SK-N-SH (cell line): Measurements from ENCODE around the gene ROS1. TPM values are rescaled to one million over a fixed set of nuclear protein-coding genes. Genes with fewer than 3 reads are reported as not detected.

Source experiments
- CTCF ChIA-PET: fragments of 300-600, 350-600 bp; formaldehyde crosslinking; extraction: SDS; loops from one replicate; lab custom pipeline; 2021; lab: Yijun Ruan, JAX
- POLR2A ChIA-PET: fragments of 350-600 bp; sonication (Branson Sonifier 250); formaldehyde crosslinking; extraction: SDS; loops from one replicate; lab custom pipeline; 2020; ENCODE audit warnings: antibody characterized with exemption, inconsistent platforms; lab: Yijun Ruan, JAX
- DNase-seq: peaks from one replicate; pipeline ENCODE4 v3.0.0; 2012
- H2AFZ ChIP-seq: fragments of 200-600 bp; sonication (generic); 2 replicates; pipeline ENCODE4 v1.8.1; 2016; ENCODE audit warnings: antibody characterized with exemption, mild to moderate bottlenecking, low read depth
- H3F3A ChIP-seq: fragments of 200-600 bp; sonication (generic); replicated peaks from 2 replicates; pipeline ENCODE3; 2016; ENCODE audit warnings: antibody characterized with exemption, mild to moderate bottlenecking; ENCODE audit not compliant: insufficient read depth
- H3K27ac ChIP-seq, 2 experiments: fragments of 200-500 bp in 1 of 2; fragments of 200-600 bp in 1 of 2; sonication (Bioruptor generic) in 1 of 2; sonication (generic), shearing (Covaris generic) in 1 of 2; 2 replicates each; pipeline versions ENCODE4 v1.5.1 to v1.6.1; 2014 to 2016; ENCODE audit warnings: low read depth in 2 of 2, inconsistent platforms in 1 of 2, low read length in 1 of 2, mild to moderate bottlenecking in 1 of 2, mixed read lengths in 1 of 2
- H3K27me3 ChIP-seq: fragments of 200-600 bp; sonication (generic), shearing (Covaris generic); 2 replicates; pipeline ENCODE4 v1.6.1; 2016; ENCODE audit warnings: mixed run types; ENCODE audit not compliant: insufficient read depth
- H3K36me3 ChIP-seq, 2 experiments: fragments of 200-500 bp in 1 of 2; fragments of 200-600 bp in 1 of 2; sonication (Bioruptor generic) in 1 of 2; sonication (generic) in 1 of 2; replicated peaks in 1 of 2; 2 replicates each; pipeline versions ENCODE3 to v1.5.1; 2014 to 2016; ENCODE audit warnings: low read length in 1 of 2, mild to moderate bottlenecking in 1 of 2; ENCODE audit not compliant: insufficient read depth in 2 of 2, control insufficient read depth in 1 of 2
- H3K4me1 ChIP-seq, 2 experiments: fragments of 200-500 bp in 1 of 2; fragments of 200-600 bp in 1 of 2; sonication (Bioruptor generic) in 1 of 2; sonication (generic), shearing (Covaris generic) in 1 of 2; 2 replicates each; pipeline versions ENCODE4 v1.5.1 to v1.6.1; 2014 to 2016; ENCODE audit warnings: low read depth in 1 of 2, low read length in 1 of 2, mixed run types in 1 of 2; ENCODE audit not compliant: insufficient read depth in 2 of 2, control insufficient read depth in 1 of 2
- H3K4me2 ChIP-seq: fragments of 200-600 bp; sonication (generic), shearing (Covaris generic); 2 replicates; pipeline ENCODE4 v1.6.1; 2017; ENCODE audit warnings: mixed run types
- H3K4me3 ChIP-seq, 2 experiments: fragments of 200-500 bp in 1 of 2; fragments of 200-600 bp in 1 of 2; sonication (Bioruptor generic) in 1 of 2; sonication (generic), shearing (Covaris generic) in 1 of 2; 2 replicates each; pipeline versions ENCODE4 v1.5.1 to v1.8.1; 2014 to 2016; ENCODE audit warnings: low read depth in 2 of 2, inconsistent platforms in 1 of 2, low read length in 1 of 2, mild to moderate bottlenecking in 1 of 2, mixed read lengths in 1 of 2, moderate library complexity in 1 of 2
- H3K79me2 ChIP-seq: fragments of 200-600 bp; sonication (generic); 2 replicates; pipeline ENCODE4 v1.8.1; 2017; ENCODE audit warnings: mild to moderate bottlenecking; ENCODE audit not compliant: insufficient read depth
- H3K9ac ChIP-seq: fragments of 200-600 bp; sonication (generic); 2 replicates; pipeline ENCODE4 v1.6.1; 2017; ENCODE audit warnings: mixed run types
- H3K9me2 ChIP-seq: fragments of 200-600 bp; sonication (generic); 2 replicates; pipeline ENCODE4 v1.6.1; 2017; ENCODE audit warnings: mixed run types
- H3K9me3 ChIP-seq: fragments of 200-600 bp; sonication (generic); 2 replicates; pipeline ENCODE4 v1.6.1; 2017; ENCODE audit warnings: mixed run types, mild to moderate bottlenecking, moderate library complexity
- H4K20me1 ChIP-seq: fragments of 200-600 bp; sonication (generic); 2 replicates; pipeline ENCODE4 v1.6.1; 2017; ENCODE audit warnings: mild to moderate bottlenecking, mixed run types; ENCODE audit not compliant: insufficient read depth
- CHD2 ChIP-seq: fragments of 150-350 bp; IDR thresholded peaks from 2 replicates; pipeline ENCODE4 v1.6.1; 2018; ENCODE audit warnings: low read length; ENCODE audit not compliant: partially characterized antibody
- ELF1 ChIP-seq: IDR thresholded peaks from 2 replicates; pipeline ENCODE4 v1.4.0; 2012
- EZH2phosphoT487 ChIP-seq: fragments of 200-600 bp; sonication (generic); IDR thresholded peaks from 2 replicates; pipeline ENCODE4 v1.6.1; 2017; ENCODE audit warnings: low read depth, mixed run types, mild to moderate bottlenecking, antibody characterized with exemption, moderate library complexity, borderline replicate concordance
- FOSL2 ChIP-seq: IDR thresholded peaks from 2 replicates; pipeline ENCODE4 v1.4.0; 2012; ENCODE audit warnings: low read depth, mild to moderate bottlenecking, moderate library complexity, borderline replicate concordance
- GABPA ChIP-seq: IDR thresholded peaks from 2 replicates; pipeline ENCODE4 v1.4.0; 2012; ENCODE audit warnings: low read depth, mild to moderate bottlenecking
- GATA2 ChIP-seq: sonication (generic); formaldehyde crosslinking; IDR thresholded peaks from 2 replicates; pipeline ENCODE4 v1.5.0; 2020; ENCODE audit warnings: mild to moderate bottlenecking, missing genetic modification reagents
- JUND ChIP-seq: IDR thresholded peaks from 2 replicates; pipeline ENCODE4 v1.4.0; 2012
- MAX ChIP-seq: IDR thresholded peaks from 2 replicates; pipeline ENCODE4 v1.4.0; 2012; ENCODE audit warnings: low read depth
- NFIC ChIP-seq: IDR thresholded peaks from 2 replicates; pipeline ENCODE4 v1.4.0; 2012; ENCODE audit warnings: borderline replicate concordance
- RCOR1 ChIP-seq: fragments of 150-350 bp; IDR thresholded peaks from 2 replicates; pipeline ENCODE4 v1.6.1; 2017; ENCODE audit warnings: antibody characterized with exemption, low read length
- RFX5 ChIP-seq: IDR thresholded peaks from 2 replicates; pipeline ENCODE4 v1.6.1; 2012; ENCODE audit warnings: mild to moderate bottlenecking, improper control_type of control experiment, low read length
- RXRA ChIP-seq: IDR thresholded peaks from 2 replicates; pipeline ENCODE4 v1.4.0; 2012; ENCODE audit warnings: low read depth, mild to moderate bottlenecking, borderline replicate concordance
- TAF1 ChIP-seq: IDR thresholded peaks from 2 replicates; pipeline ENCODE4 v1.6.1; 2012; ENCODE audit warnings: low read depth, mild to moderate bottlenecking, low read length, moderate library complexity, borderline replicate concordance
- TEAD4 ChIP-seq: IDR thresholded peaks from 2 replicates; pipeline ENCODE4 v1.4.0; 2012; ENCODE audit warnings: mild to moderate bottlenecking, borderline replicate concordance; ENCODE audit not compliant: insufficient read depth
- USF1 ChIP-seq: IDR thresholded peaks from 2 replicates; pipeline ENCODE4 v1.4.0; 2012; ENCODE audit warnings: low read depth, borderline replicate concordance
- USF2 ChIP-seq: fragments of 150-350 bp; IDR thresholded peaks from 2 replicates; pipeline ENCODE4 v1.6.1; 2017; ENCODE audit warnings: antibody characterized with exemption, low read length, low read depth, borderline replicate concordance
- YY1 ChIP-seq: IDR thresholded peaks from 2 replicates; pipeline ENCODE4 v1.4.0; 2012; ENCODE audit warnings: low read depth, mild to moderate bottlenecking
- WGBS: methylation state at CpG from one replicate; pipeline ENCODE4 v1.1.6; 2017; ENCODE audit warnings: low lambda C conversion rate; 5-methylcytosine and 5-hydroxymethylcytosine counted together
- polyA plus RNA-seq, 3 experiments: library from polyadenylated mRNA; depleted of rRNA; stranded (reverse); fragments of >200 nt; gene quantifications; 2 replicates each; pipeline ENCODE4 v1.2.3, GENCODE V29; 2012
- TF ChIP-seq, protein P1 (sequence below): IDR thresholded peaks from 2 replicates; pipeline ENCODE4 v1.6.1; 2012; ENCODE audit warnings: mild to moderate bottlenecking, low read depth, low read length, moderate library complexity
- TF ChIP-seq, protein P2 (sequence below): fragments of 150-350 bp; IDR thresholded peaks from 2 replicates; pipeline ENCODE4 v1.6.1; 2016; ENCODE audit warnings: mild to moderate bottlenecking, low read depth, low read length

Gene ROS1
- polyA plus RNA-seq, 1 of the 3 experiments (the other 2 are of a cell fraction) = 1.8 TPM

GRCh38 chr6:117262799-117263198 lies 162.9 kb downstream of the ROS1 start:
- H3K4me2 ChIP-seq = no peak overlapping the region
- H2AFZ ChIP-seq = no peak overlapping the region
- H3K9ac ChIP-seq = no peak overlapping the region
- H3K27me3 ChIP-seq = peaks cover 59% of the 10 kb centered on the region
- no peaks in the 10 kb centered on the region for H3K9me3 ChIP-seq
- H3K4me3 ChIP-seq = no peak overlapping the region
- no peak overlapping the region for H3K27ac ChIP-seq
- H3K9me2 ChIP-seq = no peaks in the 10 kb centered on the region
- ChIA-PET POLR2A (no interaction called here), CTCF (interaction anchor here (1.1 kb wide), 1 partner anchor 293 kb away, joined by 3 read pairs; no protein-coding TSS in a partner anchor)
- H3K79me2 ChIP-seq = no peaks in the 10 kb centered on the region
- H3F3A ChIP-seq = no peaks in the 10 kb centered on the region
- peaks cover 3 to 8% of the 10 kb centered on the region in 2 experiments; a peak in 1 of 4 replicates for H3K4me1 ChIP-seq
- WGBS = 13% methylated on average over 8 of the region's 8 CpGs
- no peaks in the 10 kb centered on the region for H4K20me1 ChIP-seq
- TF ChIP-seq ELF1 = no peak
- no peak for TF ChIP-seq RFX5
- TF ChIP-seq GABPA = no peak
- no peak for TF ChIP-seq NFIC
- TF ChIP-seq FOSL2 = no peak
- no peak for TF ChIP-seq RCOR1
- TF ChIP-seq MAX = no peak
- TF ChIP-seq TEAD4 = no peak
- TF ChIP-seq, protein P1, sequence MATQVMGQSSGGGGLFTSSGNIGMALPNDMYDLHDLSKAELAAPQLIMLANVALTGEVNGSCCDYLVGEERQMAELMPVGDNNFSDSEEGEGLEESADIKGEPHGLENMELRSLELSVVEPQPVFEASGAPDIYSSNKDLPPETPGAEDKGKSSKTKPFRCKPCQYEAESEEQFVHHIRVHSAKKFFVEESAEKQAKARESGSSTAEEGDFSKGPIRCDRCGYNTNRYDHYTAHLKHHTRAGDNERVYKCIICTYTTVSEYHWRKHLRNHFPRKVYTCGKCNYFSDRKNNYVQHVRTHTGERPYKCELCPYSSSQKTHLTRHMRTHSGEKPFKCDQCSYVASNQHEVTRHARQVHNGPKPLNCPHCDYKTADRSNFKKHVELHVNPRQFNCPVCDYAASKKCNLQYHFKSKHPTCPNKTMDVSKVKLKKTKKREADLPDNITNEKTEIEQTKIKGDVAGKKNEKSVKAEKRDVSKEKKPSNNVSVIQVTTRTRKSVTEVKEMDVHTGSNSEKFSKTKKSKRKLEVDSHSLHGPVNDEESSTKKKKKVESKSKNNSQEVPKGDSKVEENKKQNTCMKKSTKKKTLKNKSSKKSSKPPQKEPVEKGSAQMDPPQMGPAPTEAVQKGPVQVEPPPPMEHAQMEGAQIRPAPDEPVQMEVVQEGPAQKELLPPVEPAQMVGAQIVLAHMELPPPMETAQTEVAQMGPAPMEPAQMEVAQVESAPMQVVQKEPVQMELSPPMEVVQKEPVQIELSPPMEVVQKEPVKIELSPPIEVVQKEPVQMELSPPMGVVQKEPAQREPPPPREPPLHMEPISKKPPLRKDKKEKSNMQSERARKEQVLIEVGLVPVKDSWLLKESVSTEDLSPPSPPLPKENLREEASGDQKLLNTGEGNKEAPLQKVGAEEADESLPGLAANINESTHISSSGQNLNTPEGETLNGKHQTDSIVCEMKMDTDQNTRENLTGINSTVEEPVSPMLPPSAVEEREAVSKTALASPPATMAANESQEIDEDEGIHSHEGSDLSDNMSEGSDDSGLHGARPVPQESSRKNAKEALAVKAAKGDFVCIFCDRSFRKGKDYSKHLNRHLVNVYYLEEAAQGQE = no peak
- TF ChIP-seq JUND = no peak
- H3K36me3 ChIP-seq = no peaks in the 10 kb centered on the region
- no peak for DNase-seq

GRCh38 chr6:117253785-117254184 lies 172.0 kb downstream of the ROS1 start:
- H3K9me2 ChIP-seq = 0 out of 2 replicates have a peak, but pooled peaks cover 2% of the 10 kb centered on the region
- 1% methylated on average over 2 of the region's 2 CpGs for WGBS
- H2AFZ ChIP-seq = no peak overlapping the region
- no peak overlapping the region for H3K9ac ChIP-seq
- H3K27ac ChIP-seq = no peak overlapping the region
- H3K27me3 ChIP-seq = no peaks in the 10 kb centered on the region
- DNase-seq = no peak
- H4K20me1 ChIP-seq = no peaks in the 10 kb centered on the region
- ChIA-PET CTCF (no interaction called here), POLR2A (no interaction called here)
- H3K9me3 ChIP-seq = no peaks in the 10 kb centered on the region
- H3F3A ChIP-seq = no peaks in the 10 kb centered on the region
- no peak overlapping the region for H3K4me2 ChIP-seq
- no peak overlapping the region for H3K4me3 ChIP-seq
- H3K4me1 ChIP-seq = no peaks in the 10 kb centered on the region
- H3K79me2 ChIP-seq = no peaks in the 10 kb centered on the region
- H3K36me3 ChIP-seq = no peaks in the 10 kb centered on the region
- TF ChIP-seq EZH2phosphoT487 = no peak
- TF ChIP-seq, protein P2, sequence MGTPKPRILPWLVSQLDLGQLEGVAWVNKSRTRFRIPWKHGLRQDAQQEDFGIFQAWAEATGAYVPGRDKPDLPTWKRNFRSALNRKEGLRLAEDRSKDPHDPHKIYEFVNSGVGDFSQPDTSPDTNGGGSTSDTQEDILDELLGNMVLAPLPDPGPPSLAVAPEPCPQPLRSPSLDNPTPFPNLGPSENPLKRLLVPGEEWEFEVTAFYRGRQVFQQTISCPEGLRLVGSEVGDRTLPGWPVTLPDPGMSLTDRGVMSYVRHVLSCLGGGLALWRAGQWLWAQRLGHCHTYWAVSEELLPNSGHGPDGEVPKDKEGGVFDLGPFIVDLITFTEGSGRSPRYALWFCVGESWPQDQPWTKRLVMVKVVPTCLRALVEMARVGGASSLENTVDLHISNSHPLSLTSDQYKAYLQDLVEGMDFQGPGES = no peak
- no peak for TF ChIP-seq YY1
- no peak for TF ChIP-seq RXRA
- TF ChIP-seq CHD2 = no peak
- TF ChIP-seq TAF1 = no peak
- TF ChIP-seq GATA2 = no peak
- TF ChIP-seq NFIC = no peak
- no peak for TF ChIP-seq TEAD4
- TF ChIP-seq USF1 = no peak
- no peak for TF ChIP-seq USF2
